ENCODE data around the gene PPP1R12C.

- TF ChIP-seq CTCF (conservative IDR thresholded peaks at IDR 0.05) (no peak), ZFX (IDR thresholded peaks at IDR 0.05) (no peak)
Observed at GRCh38 chr19:55091126-55091910, 26.1 kb downstream of the PPP1R12C start.
